Measurements from ENCODE around the gene HMBS.
"Not testable (repeated sequence)": the region's sequence is repeated elsewhere in the genome, so short reads cannot be mapped to it uniquely, and the experiment has no call there.

HMBS gene

GRCh38 chr11:119100994-119101758 is 16.5 kb downstream of the HMBS start:
- no peak for DNase-seq (ENCODE audit: low spot score)

GRCh38 chr11:119101759-119102423 is 17.2 kb downstream of the HMBS start, which contains the start of gene DPAGT1:
Gene DPAGT1 (minus strand): TSS chr11:119101853. CDS start chr11:119101655, 198 bp downstream.
- DNase-seq (ENCODE audit: low spot score), result peak; percentile 98

- DNase-seq (ENCODE audit: low spot score), result not testable (repeated sequence)
These were observed 18.5 kb downstream of the HMBS start for GRCh38 chr11:119103161-119103664.

GRCh38 chr11:119103793-119104192 is 19.1 kb downstream of the HMBS start:
- DNase-seq (ENCODE audit: low spot score), result no peak

GRCh38 chr11:119106564-119107537 is 22.2 kb downstream of the HMBS start, which contains the start of gene C2CD2L:
Gene C2CD2L (plus strand): TSS chr11:119107344. CDS start chr11:119107742, 398 bp downstream.
- DNase-seq (ENCODE audit: low spot score), result peak; percentile 92

GRCh38 chr11:119107538-119108145 is 23.0 kb downstream of the HMBS start:
- no peak for DNase-seq (ENCODE audit: low spot score)

- peak; percentile 83 for DNase-seq (ENCODE audit: low spot score)
These were observed 23.6 kb downstream of the HMBS start for GRCh38 chr11:119108146-119108856.

GRCh38 chr11:119108857-119109221 is 24.2 kb downstream of the HMBS start:
- no peak for DNase-seq (ENCODE audit: low spot score)

GRCh38 chr11:119109843-119110242 is 25.2 kb downstream of the HMBS start:
- no peak for DNase-seq (ENCODE audit: low spot score)

- no peak for DNase-seq (ENCODE audit: low spot score)
These were observed 25.8 kb downstream of the HMBS start for GRCh38 chr11:119110439-119110838.

- DNase-seq (ENCODE audit: low spot score), result no peak
These were observed 26.8 kb downstream of the HMBS start for GRCh38 chr11:119111361-119111925.

GRCh38 chr11:119112314-119113020 is 27.8 kb downstream of the HMBS start:
- no peak for DNase-seq (ENCODE audit: low spot score)

GRCh38 chr11:119113716-119114115 is 29.0 kb downstream of the HMBS start:
- no peak for DNase-seq (ENCODE audit: low spot score)

- DNase-seq (ENCODE audit: low spot score), result no peak
These were observed 29.7 kb downstream of the HMBS start for GRCh38 chr11:119114351-119114750.

GRCh38 chr11:119115484-119116234 is 31.0 kb downstream of the HMBS start:
- DNase-seq (ENCODE audit: low spot score), result no peak

GRCh38 chr11:119116235-119116594 is 31.5 kb downstream of the HMBS start:
- no peak for DNase-seq (ENCODE audit: low spot score)

GRCh38 chr11:119116601-119117000 is 31.9 kb downstream of the HMBS start:
- DNase-seq (ENCODE audit: low spot score), result no peak

- no peak for DNase-seq (ENCODE audit: low spot score)
These were observed 32.5 kb downstream of the HMBS start for GRCh38 chr11:119117004-119117706.

- no peak for DNase-seq (ENCODE audit: low spot score)
These were observed 33.5 kb downstream of the HMBS start for GRCh38 chr11:119118227-119118626.

All from kidney tubule cell (primary cell).